Ectodermal cell (in vitro differentiated cells): ENCODE data around the gene ALX3.
"Not testable (repeated sequence)": the region's sequence is repeated elsewhere in the genome, so short reads cannot be mapped to it uniquely, and the experiment has no call there.

ENCODE experiments used
- H3K27ac ChIP-seq: 2 replicates; pipeline ENCODE4 v1.7.0; 2013; ENCODE audit warnings: mild to moderate bottlenecking, low read depth, low read length; ENCODE audit not compliant: insufficient read depth, poor library complexity, severe bottlenecking
- H3K27me3 ChIP-seq: 2 replicates; pipeline ENCODE4 v1.7.0; 2013; ENCODE audit warnings: mild to moderate bottlenecking, low read length; ENCODE audit not compliant: insufficient read depth, control insufficient read depth, poor library complexity, severe bottlenecking
- H3K36me3 ChIP-seq: one replicate; pipeline ENCODE4 v1.7.0; 2013; ENCODE audit warnings: low read length; ENCODE audit not compliant: control insufficient read depth, insufficient read depth
- H3K4me1 ChIP-seq: one replicate; pipeline ENCODE4 v1.7.0; 2013; ENCODE audit warnings: low read length; ENCODE audit not compliant: control insufficient read depth, insufficient read depth
- H3K4me3 ChIP-seq: 2 replicates; pipeline ENCODE4 v1.7.0; 2013; ENCODE audit warnings: low read depth, low read length, control low read depth; ENCODE audit not compliant: insufficient read depth
- H3K9me3 ChIP-seq: 2 replicates; pipeline ENCODE4 v1.7.0; 2013; ENCODE audit warnings: mild to moderate bottlenecking, low read length, moderate library complexity; ENCODE audit not compliant: control insufficient read depth
- WGBS, 2 experiments: methylation state at CpG; one replicate each; pipeline ENCODE4 v1.1.7; 2013; ENCODE audit warnings: missing lambda C conversion rate in 2 of 2; 5-methylcytosine and 5-hydroxymethylcytosine counted together

Gene ALX3

GRCh38 chr1:110030687-110031086, 39.8 kb downstream of the ALX3 start:
- not testable (repeated sequence) for H3K36me3 ChIP-seq, H3K4me3 ChIP-seq
- WGBS, 2 experiments: 76 to 84% methylated on average over 4 of the region's 4 CpGs

GRCh38 chr1:110024613-110025012, 45.9 kb downstream of the ALX3 start:
- 95 to 97% methylated on average over 3 to 4 of the region's 4 CpGs for WGBS, 2 experiments
- Histone ChIP-seq H3K27ac (no peak overlapping the region), H3K4me1 (no peaks in the 10 kb centered on the region), H3K4me3 (no peak overlapping the region), H3K9me3 (no peaks in the 10 kb centered on the region), H3K27me3 (no peaks in the 10 kb centered on the region), H3K36me3 (peaks cover 40% of the 10 kb centered on the region)

More at GRCh38 chr1:110030687-110031086, 39.8 kb downstream of the ALX3 start:
- not testable (repeated sequence) for H3K27ac ChIP-seq, H3K27me3 ChIP-seq, H3K9me3 ChIP-seq, H3K4me1 ChIP-seq

GRCh38 chr1:110021285-110021684, 49.2 kb downstream of the ALX3 start:
- no peaks in the 10 kb centered on the region for H3K27me3 ChIP-seq
- no peak overlapping the region for H3K27ac ChIP-seq
- no peaks in the 10 kb centered on the region for H3K9me3 ChIP-seq
- H3K4me3 ChIP-seq: no peak overlapping the region
- H3K36me3 ChIP-seq: peaks cover 71% of the 10 kb centered on the region
- 97 to 100% methylated on average over 3 of the region's 3 CpGs for WGBS, 2 experiments
- no peaks in the 10 kb centered on the region for H3K4me1 ChIP-seq

- Histone ChIP-seq H3K36me3 (peaks cover 82% of the 10 kb centered on the region), H3K4me1 (no peaks in the 10 kb centered on the region), H3K4me3 (no peak overlapping the region), H3K9me3 (no peaks in the 10 kb centered on the region), H3K27ac (no peak overlapping the region), H3K27me3 (no peaks in the 10 kb centered on the region)
- WGBS, 2 experiments: 94% methylated on average over 1 of the region's 1 CpG
Measured at GRCh38 chr1:110019770-110020169, 50.7 kb downstream of the ALX3 start.

GRCh38 chr1:110018396-110018795, 52.1 kb downstream of the ALX3 start:
- Histone ChIP-seq H3K4me1 (no peaks in the 10 kb centered on the region), H3K36me3 (peaks cover 76% of the 10 kb centered on the region), H3K27ac (no peak overlapping the region), H3K4me3 (no peak overlapping the region), H3K9me3 (no peaks in the 10 kb centered on the region), H3K27me3 (no peaks in the 10 kb centered on the region)
- WGBS, 2 experiments: 94 to 98% methylated on average over 9 of the region's 9 CpGs

GRCh38 chr1:110017792-110018191, 52.7 kb downstream of the ALX3 start:
- Histone ChIP-seq H3K27ac (no peak overlapping the region), H3K9me3 (no peaks in the 10 kb centered on the region), H3K4me3 (no peak overlapping the region), H3K27me3 (no peaks in the 10 kb centered on the region), H3K36me3 (peaks cover 74% of the 10 kb centered on the region), H3K4me1 (no peaks in the 10 kb centered on the region)
- 94 to 95% methylated on average over 3 of the region's 3 CpGs for WGBS, 2 experiments

GRCh38 chr1:110012100-110012780, 58.2 kb downstream of the ALX3 start:
- H3K27me3 ChIP-seq: no peaks in the 10 kb centered on the region
- H3K9me3 ChIP-seq: no peaks in the 10 kb centered on the region
- H3K27ac ChIP-seq: no peak overlapping the region
- peaks cover 55% of the 10 kb centered on the region for H3K36me3 ChIP-seq
- H3K4me3 ChIP-seq: no peak overlapping the region
- peaks cover 12% of the 10 kb centered on the region for H3K4me1 ChIP-seq
- WGBS, 2 experiments: 91 to 95% methylated on average over 4 to 5 of the region's 6 CpGs

GRCh38 chr1:110011527-110012041, 58.9 kb downstream of the ALX3 start:
- Histone ChIP-seq H3K4me1 (peaks cover 18% of the 10 kb centered on the region), H3K4me3 (no peak overlapping the region), H3K36me3 (peaks cover 49% of the 10 kb centered on the region), H3K27ac (no peak overlapping the region), H3K27me3 (no peaks in the 10 kb centered on the region), H3K9me3 (no peaks in the 10 kb centered on the region)
- WGBS, 2 experiments: 73 to 80% methylated on average over 1 to 2 of the region's 2 CpGs
